C1 segment of cervical spinal cord (tissue), 14 donors: ENCODE data around the gene UBE2G1.

Experiments used
- DNase-seq, 14 donors: peaks; one replicate each; lab custom pipeline; 2025; lab: John Stamatoyannopoulos, UW

UBE2G1 gene

GRCh38 chr17:4248504-4249277 is 117.8 kb downstream of the UBE2G1 start:
- peak in 1 of 14 donors; percentile 9 for DNase-seq

DNA sequence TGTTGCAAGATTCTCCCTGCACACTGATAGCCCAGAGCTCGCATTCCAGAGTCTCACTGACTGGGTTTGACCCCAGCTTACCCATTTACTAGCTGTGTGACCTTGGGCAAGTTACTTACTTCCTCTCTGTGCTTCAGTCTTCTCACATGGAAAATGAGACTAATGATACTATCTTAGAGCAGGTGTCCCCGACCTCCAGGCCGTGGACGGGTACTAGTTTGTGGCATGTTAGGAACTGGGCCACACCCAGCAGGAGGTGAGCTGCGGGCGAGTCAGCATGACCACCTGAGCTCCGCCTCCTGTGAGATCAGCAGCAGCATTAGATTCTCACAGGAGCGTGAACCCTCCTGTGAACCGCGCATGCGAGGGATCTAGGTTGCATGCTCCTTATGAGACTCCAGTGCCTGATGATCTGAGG is 118.5 kb downstream of the UBE2G1 start:
- no peak for DNase-seq

GRCh38 chr17:4247361-4247970 is 119.0 kb downstream of the UBE2G1 start:
- DNase-seq: no peak

- DNase-seq: no peak
These were observed 119.8 kb downstream of the UBE2G1 start for GRCh38 chr17:4246674-4247073.

- no peak for DNase-seq
These were observed 124.9 kb downstream of the UBE2G1 start for GRCh38 chr17:4241535-4241934.

DNA sequence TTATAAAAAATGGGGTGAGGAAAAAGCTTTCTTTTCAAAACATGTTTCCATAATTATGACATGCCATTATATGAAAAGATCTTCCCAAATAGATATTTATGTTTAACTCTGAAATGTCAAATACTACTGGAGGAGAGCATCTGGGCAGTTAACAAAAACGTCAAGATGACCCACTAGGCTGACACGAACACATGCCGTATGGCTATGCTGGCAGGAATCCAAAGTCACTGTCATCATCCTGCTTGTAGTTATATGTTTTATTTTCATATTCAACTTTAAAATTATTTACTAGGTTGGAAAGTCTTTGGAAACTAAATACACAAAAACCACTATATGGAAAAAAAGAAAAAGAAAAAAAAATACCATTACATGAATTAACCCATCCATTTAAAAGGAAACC is 130.0 kb downstream of the UBE2G1 start:
- DNase-seq: peak in 1 of 14 donors; percentile 11

DNA sequence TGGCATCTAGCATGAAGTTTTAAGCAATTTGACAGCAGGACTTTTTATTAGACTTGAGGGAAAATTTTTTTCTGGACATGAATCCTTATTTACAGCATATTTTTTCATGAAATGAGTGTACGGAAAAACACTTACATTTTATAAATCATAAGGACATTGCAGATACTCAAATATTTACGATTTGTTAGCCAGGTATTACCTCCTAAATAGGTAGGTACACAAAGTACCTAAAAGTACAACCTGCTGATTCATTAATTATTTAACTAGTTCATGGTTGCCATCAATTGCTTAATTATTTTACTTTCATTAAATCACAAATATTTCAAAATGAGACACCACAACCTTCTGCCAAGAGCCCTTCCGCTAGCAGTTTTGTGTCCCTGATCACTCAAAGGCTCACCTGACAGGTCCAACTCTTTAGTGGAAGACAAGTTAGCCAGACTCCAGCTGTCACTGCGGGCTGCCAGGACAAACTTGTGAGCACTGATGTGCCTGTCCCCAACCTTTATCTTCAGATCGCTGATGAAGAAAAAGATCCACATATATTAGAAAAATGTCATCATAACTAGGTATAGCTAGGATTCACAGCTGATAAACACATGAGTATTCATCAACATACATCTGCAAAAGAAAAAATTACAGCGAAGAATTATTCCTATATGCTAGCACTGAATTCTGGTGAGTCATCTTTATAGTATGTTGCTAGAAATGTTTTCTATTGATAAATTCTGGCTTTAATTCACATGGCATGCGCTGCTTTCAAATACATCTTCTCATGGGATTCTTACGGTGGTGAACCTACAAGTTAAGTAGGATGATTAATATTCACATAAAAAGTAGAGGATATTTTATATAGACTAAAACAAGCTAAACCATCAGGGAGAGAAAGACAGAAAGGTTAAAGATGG is 130.8 kb downstream of the UBE2G1 start:
- DNase-seq: no peak

DNA sequence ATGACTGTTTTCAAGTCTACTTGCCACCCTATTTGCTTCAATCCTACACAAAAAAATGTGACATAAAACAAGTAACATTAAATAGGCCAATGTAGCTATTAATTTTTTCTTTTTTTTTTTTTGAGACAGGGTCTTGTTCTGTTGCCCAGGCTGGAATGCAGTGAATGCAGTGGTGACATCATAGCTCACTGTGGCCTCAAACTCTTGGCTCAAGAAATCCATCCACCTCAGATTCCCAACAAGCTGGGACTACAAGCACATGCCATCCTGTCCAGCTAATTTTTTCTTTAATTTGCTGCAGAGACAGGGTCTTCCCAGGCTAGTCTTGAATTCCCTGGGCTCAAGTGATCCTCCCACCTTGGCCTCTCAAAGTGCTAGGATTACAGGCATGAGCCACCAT is 132.1 kb downstream of the UBE2G1 start:
- peak in 1 of 14 donors; percentile 1 for DNase-seq

GRCh38 chr17:4233668-4234258 is 132.7 kb downstream of the UBE2G1 start:
- no peak for DNase-seq

GRCh38 chr17:4232168-4232813 is 134.2 kb downstream of the UBE2G1 start:
- no peak for DNase-seq

- peak in 7 of 14 donors; percentile 8 to 31 (median 17) for DNase-seq
These were observed 136.6 kb downstream of the UBE2G1 start for GRCh38 chr17:4229627-4230541.

DNA sequence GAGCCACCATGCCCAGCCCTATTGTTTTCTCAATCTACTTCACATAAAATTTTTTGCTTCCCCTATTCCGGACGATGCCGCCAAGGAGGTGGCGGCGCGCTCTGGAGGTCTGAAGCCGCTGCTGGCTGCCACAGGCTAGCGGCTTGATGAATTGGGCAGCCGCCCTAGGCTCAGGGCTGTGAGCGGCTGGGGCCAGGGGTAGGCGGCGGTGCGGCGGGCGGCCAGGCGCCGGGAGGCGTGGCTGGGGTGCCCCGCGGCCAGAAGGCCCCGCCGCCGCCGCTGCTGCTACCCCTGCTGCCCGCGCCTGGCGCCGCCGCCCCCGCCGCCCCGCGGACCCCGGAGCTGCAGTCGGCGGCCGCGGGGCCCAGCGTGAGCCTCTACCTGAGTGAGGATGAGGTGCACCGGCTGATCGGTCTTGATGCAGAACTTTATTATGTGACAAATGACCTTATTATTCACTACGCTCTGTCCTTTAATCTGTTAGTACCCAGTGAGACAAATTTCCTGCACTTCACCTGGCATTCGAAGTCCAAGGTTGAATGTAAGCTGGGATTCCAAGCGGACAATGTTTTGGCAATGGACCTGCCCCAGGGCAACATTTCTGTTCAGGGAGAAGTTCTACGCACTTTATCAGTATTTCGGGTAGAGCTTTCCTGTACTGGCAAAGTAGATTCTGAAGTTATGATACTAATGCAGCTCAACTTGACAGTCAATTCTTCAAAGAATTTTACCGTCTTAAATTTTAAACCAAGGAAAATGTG is 144.4 kb downstream of the UBE2G1 start:
- DNase-seq: no peak

- DNase-seq: no peak
These were observed 145.3 kb downstream of the UBE2G1 start for GRCh38 chr17:4221163-4221562.

- no peak for DNase-seq
These were observed 145.8 kb downstream of the UBE2G1 start for GRCh38 chr17:4220655-4221054.
